SKM-1 (cell line): ENCODE measurements around the gene AQP7.
"Not testable (repeated sequence)": the region's sequence is repeated elsewhere in the genome, so short reads cannot be mapped to it uniquely, and the experiment has no call there.

ENCODE experiments used
- DNase-seq: peaks from one replicate; lab custom pipeline; 2025; ENCODE audit not compliant: unreplicated experiment; lab: John Stamatoyannopoulos, UW

AQP7 gene

DNA sequence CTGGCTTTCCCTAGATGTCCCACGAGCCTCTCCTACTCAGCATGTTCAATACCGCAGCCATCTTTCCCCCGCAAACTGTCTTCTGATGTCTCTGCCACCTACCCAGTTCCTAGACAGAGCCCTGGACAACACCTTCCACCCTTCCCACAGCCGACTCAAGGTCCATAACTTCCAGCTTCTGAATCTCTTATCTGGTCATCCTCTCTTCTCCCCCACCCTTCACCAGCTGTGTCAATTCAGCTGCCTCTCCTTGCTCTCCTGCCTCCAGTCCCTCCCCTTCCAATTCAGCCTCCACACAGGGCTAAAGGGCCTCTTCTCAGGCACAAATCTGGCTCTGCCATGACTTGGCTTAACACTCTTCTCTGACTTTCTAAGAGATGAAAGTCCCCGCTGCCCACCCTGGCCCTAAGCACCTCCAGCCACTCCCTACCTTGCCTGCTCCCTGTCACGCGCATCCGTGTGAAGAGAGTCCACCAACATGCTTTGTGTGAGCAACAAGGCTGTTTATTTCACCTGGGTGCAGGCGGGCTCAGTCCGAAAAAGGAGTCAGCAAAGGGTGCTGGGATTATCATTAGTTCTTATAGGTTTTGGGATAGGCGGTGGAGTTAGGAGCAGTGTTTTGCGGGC is 25.2 kb downstream of the AQP7 start:
- no peak for DNase-seq

- no peak for DNase-seq
Measured at GRCh38 chr9:33375841-33376321, 26.5 kb downstream of the AQP7 start.

GRCh38 chr9:33375238-33375840 is 27.0 kb downstream of the AQP7 start:
- DNase-seq = no peak

GRCh38 chr9:33374634-33375237 is 27.6 kb downstream of the AQP7 start:
- peak; percentile 79 for DNase-seq

DNA sequence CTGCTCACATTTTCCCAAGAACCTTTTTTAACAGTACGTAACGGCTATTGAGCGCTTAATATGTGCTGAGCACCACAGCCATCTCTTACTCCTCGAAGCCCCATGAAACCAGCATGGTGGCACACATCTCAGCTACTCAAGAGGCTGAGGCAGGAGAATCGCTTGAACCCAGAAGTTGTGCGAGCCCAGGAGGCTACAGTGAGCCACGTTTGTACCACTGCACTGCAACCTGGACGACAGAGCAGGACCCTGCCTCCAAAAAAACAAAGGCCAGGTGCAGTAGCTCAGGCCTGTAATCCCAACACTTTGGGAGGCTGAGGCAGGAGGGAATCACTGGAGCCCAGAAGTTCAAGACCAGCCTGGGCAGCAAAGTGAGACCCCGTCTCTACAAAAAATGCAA is 28.2 kb downstream of the AQP7 start:
- DNase-seq = no peak

- DNase-seq = no peak
Measured at GRCh38 chr9:33372900-33373299, 29.5 kb downstream of the AQP7 start.

GRCh38 chr9:33366979-33367480 is 35.3 kb downstream of the AQP7 start:
- DNase-seq = no peak

GRCh38 chr9:33364814-33365213 is 37.6 kb downstream of the AQP7 start:
- not testable (repeated sequence) for DNase-seq

DNA sequence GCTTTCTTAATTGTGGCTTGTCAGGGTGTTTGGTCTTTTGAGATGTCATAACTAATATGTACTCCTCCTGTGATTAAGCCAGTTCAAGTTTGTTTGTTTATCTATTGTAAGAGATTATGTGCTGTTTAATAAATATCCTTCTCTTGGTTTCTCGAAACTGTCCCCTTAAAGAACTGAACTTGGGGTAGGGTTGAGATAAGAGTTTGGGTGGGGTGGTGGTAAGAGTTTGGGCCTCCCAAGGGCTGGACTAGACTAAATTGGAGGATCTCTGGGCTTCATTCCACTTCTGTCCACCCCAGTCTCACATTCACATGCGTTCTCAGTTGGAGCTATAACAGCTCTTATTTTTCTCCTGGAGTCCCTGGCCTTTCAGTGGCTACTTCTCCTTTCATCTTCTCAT is 38.2 kb downstream of the AQP7 start:
- no peak for DNase-seq

DNA sequence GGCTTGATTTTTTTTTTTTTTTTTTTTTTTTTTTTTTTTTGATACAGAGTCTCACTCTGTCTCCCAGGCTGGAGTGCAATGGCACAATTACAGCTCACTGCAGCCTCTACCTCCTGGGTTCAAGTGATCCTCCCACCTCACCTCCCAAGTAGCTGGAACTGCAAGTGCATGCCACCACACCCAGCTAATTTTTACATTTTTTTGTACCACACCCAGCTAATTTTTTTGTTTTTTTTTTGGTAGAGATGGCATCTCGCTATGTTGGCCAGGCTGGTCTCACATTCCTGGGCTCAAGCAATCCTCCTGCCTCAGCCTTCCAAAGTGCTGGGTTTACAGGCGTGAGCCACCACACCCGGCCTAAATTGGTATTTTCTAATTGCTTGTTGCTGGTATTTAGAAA is 43.7 kb downstream of the AQP7 start:
- DNase-seq = not testable (repeated sequence)

DNA sequence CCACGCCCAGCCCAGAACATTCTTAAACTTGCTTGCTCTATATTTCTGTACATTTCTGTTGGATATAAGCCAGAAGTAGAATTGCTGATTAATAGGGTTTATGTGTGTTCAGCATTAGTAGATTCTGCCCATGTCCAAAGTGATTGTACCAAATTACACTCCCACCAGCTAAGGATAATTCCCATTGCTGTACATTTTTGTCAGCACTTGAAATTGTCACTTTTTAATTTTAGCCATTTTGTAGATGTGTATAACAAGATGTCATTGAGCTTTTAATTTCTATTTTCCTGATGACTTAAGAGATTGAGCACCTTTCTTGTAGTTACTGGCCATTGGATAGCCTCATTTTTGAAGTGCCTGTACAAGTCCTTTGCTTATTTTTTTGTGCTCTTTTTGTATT is 46.4 kb downstream of the AQP7 start:
- DNase-seq = no peak

DNA sequence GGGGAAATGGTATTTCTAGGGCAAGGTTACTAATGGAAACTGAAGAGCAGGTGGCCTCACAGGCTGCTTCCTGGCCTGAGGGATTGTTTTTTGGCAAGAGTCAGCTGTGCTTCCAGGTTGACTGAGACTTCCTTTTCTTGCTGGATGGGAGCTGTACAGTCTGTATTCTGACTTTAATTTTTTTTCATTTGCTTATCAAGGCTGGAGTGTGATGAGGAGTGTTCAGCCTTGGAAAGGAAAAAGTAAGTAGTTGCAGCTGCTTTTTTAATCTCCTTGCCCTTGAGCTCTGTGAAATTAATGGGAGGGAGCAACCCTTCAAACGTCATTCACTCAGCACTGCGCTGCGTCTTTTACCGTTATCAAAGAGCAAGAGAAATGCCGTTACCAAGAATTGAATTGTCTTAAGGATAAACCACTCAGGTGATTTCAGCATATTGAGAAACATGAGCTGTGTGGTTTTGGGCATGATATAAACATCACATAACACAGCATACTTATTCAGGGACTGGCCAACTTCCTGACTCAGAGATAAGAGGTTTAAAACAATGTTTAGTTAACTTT is 47.6 kb downstream of the AQP7 start:
- DNase-seq = no peak

DNA sequence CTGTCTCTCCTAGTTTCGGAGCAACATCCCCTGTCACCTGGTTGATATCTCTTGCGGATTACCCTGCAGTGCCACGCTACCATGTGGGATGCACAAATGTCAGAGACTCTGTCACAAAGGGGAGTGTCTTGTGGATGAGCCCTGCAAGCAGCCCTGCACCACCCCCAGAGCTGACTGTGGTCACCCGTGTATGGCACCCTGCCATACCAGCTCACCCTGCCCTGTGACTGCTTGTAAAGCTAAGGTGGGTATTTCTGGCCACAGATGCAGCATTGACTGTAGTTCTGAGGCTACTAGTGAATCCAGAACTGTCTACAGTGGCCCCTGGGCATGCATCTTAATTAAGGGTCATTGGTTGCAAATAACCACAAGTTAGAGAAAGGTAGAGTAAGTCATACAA is 50.8 kb downstream of the AQP7 start:
- DNase-seq = no peak

DNA sequence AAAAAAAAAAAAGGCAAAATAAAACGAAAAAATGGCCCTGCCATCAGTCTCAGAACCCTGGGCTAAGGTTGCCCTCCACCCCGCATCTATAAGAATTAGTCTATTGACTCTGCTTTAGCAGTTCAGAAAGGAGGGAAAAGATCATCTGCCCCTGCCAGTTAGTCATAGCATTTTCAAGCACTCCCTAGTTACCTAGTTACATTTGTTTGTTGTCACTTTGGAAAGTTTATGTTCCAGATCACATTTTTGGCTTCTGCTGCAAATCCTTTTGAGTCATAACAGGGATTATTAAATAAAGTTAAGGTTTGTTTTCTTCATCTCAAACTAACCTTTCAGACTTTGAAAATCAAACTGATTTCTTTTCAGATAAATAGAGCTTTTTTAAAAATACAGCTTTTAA is 52.1 kb downstream of the AQP7 start:
- DNase-seq = no peak

- DNase-seq = no peak
Measured at GRCh38 chr9:33349743-33350142, 52.6 kb downstream of the AQP7 start.

DNA sequence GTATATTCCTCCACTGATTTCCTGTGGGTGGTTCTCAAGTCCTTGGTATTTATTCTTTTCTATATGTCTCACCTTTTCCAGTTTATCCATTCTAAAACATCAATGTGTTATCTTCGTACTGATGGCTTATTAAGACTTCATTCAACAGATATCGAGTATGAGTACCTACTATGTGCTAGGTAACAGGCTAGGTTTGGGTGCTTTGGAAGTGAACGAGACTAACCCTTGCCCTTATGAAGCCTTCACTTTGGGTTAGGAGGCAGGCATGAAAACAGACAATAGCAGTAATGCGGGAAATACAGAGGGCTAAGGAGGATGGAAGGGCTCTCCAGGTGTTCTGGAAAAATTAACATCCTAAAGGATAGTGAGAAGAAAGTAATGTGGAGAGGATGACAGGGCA is 53.4 kb downstream of the AQP7 start:
- no peak for DNase-seq

DNA sequence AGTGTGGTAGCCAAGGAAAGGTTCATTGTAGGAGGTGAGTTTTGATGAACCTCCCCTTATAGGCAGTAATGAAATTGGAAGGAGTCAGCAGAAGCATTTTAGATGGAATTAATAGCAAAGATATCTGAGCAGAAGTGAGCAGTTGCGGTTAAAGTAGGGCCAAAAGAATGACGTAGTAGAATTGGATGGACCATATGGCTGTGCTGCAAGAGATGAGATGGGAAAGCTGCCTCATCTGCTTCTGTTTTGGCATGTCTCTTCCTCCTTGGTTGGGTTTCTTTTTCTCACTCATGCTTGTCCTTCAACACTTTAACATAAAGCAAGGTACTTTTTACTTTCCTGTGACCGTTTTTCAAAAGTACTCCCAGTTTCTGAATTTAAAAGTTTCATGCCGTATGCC is 55.8 kb downstream of the AQP7 start:
- DNase-seq = no peak

GRCh38 chr9:33344145-33344544 is 58.2 kb downstream of the AQP7 start:
- DNase-seq = no peak

DNA sequence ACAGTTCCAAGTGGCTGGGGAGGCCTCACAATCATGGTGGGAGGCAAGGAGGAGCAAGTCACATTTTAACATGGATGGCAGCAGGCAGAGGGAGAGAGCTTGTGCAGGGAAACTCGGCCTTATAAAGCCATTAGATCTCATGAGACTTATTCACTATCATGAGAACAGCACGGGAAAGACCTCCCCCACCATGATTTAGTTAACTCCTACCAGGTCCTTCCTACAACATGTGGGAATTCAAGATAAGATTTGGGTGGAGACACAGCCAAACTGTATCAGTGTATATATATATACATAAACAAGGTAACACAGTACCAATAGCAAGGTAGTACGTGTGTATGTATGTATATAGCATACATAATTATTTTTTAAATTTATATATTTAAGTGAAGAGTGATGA is 61.2 kb downstream of the AQP7 start:
- DNase-seq = no peak

DNA sequence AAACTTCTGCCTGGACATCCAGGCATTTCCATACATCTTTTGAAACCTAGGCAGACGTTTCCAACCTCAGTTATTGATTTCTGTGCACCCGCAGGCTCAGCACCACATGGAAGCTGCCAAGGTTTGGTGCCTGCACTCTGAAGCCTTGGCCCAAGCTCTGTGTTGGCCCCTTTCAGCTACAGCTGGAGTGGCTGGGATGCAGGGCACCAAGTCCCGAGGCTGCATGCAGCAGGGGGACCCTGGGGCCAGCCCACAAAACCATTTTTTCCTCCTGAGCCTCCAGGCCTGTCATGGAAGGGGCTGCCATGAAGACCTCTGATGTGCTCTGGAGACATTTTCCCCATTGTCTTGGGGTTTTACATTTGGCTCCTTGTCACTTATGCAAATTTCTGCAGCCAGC is 62.2 kb downstream of the AQP7 start:
- no peak for DNase-seq
